GM10248 (cell line): ENCODE results near the gene ATP1A1.

Source experiments
- CTCF ChIA-PET: fragments of 300-600 bp; sonication (Branson Sonifier 250); formaldehyde crosslinking; extraction: SDS; loops from one replicate; lab custom pipeline; 2021; ENCODE audit warnings: antibody characterized with exemption; lab: Yijun Ruan, JAX
- POLR2A ChIA-PET: fragments of 350-650 bp; sonication (Branson Sonifier 250); formaldehyde crosslinking; extraction: SDS; loops from one replicate; lab custom pipeline; 2020; ENCODE audit warnings: antibody characterized with exemption; lab: Yijun Ruan, JAX
- DNase-seq: peaks from one replicate; pipeline ENCODE4 v3.0.0; 2012; ENCODE audit errors: extremely low spot score
- CTCF ChIP-seq: IDR thresholded peaks from 2 replicates; pipeline ENCODE4 v1.5.1; 2012; ENCODE audit warnings: mild to moderate bottlenecking, low read depth; ENCODE audit errors: extremely low read depth, missing control alignments, control extremely low read depth

The ATP1A1 gene

GRCh38 chr1:116356067-116356466 is 17.0 kb upstream of the ATP1A1 start:
- POLR2A ChIA-PET, result no interaction called here

GRCh38 chr1:116356673-116357072 is 16.4 kb upstream of the ATP1A1 start:
- no peak for DNase-seq
- no peak for TF ChIP-seq CTCF
- POLR2A ChIA-PET, result no interaction called here
- CTCF ChIA-PET, result interaction anchor here (1.2 to 7.4 kb wide), 3 partner anchors 14 to 128 kb away, joined by 3 to 79 read pairs (median 5); no protein-coding TSS in a partner anchor

More at GRCh38 chr1:116356067-116356466, 17.0 kb upstream of the ATP1A1 start:
- CTCF ChIA-PET, result interaction anchor here (7.4 kb wide), 1 partner anchor 128 kb away, joined by 79 read pairs; no protein-coding TSS in a partner anchor
- no peak for TF ChIP-seq CTCF
- DNase-seq, result no peak

GRCh38 chr1:116357487-116357886 is 15.6 kb upstream of the ATP1A1 start:
- ChIA-PET CTCF (interaction anchor here (1.2 to 7.4 kb wide), 7 partner anchors 9 to 218 kb away, joined by 3 to 79 read pairs (median 9); no protein-coding TSS in a partner anchor), POLR2A (no interaction called here)
- DNase-seq, result no peak
- no peak for TF ChIP-seq CTCF

GRCh38 chr1:116359060-116359830 is 13.8 kb upstream of the ATP1A1 start:
- TF ChIP-seq CTCF, result no peak
- DNase-seq, result no peak
- ChIA-PET CTCF (interaction anchor here (1.0 to 7.4 kb wide), 6 partner anchors 17 to 220 kb away, joined by 3 to 79 read pairs (median 3); no protein-coding TSS in a partner anchor), POLR2A (no interaction called here)

GRCh38 chr1:116359871-116360270 is 13.2 kb upstream of the ATP1A1 start:
- no peak for TF ChIP-seq CTCF
- DNase-seq, result no peak
- CTCF ChIA-PET, result interaction anchor here (0.8 to 7.4 kb wide), 7 partner anchors 11 to 221 kb away, joined by 3 to 79 read pairs (median 3); no protein-coding TSS in a partner anchor
- POLR2A ChIA-PET, result no interaction called here

GRCh38 chr1:116360429-116361173 is 12.4 kb upstream of the ATP1A1 start:
- ChIA-PET CTCF (interaction anchor here (0.8 to 7.4 kb wide), 4 partner anchors 10 to 221 kb away, joined by 3 to 79 read pairs (median 10); no protein-coding TSS in a partner anchor), POLR2A (no interaction called here)
- TF ChIP-seq CTCF, result peak; percentile 12
- peak; percentile 32 for DNase-seq
